IPS DF 4.7 (cell line): Measurements from ENCODE around the gene SARS1.
"Not testable (repeated sequence)": the region's sequence is repeated elsewhere in the genome, so short reads cannot be mapped to it uniquely, and the experiment has no call there.

Experiments
- DNase-seq: peaks from one replicate; pipeline ENCODE4 v3.0.0-alpha.2; 2013; ENCODE audit warnings: low spot score; ENCODE audit errors: extremely low read depth

The SARS1 gene

GRCh38 chr1:109274533-109275476 is 61.1 kb downstream of the SARS1 start:
- no peak for DNase-seq

DNA sequence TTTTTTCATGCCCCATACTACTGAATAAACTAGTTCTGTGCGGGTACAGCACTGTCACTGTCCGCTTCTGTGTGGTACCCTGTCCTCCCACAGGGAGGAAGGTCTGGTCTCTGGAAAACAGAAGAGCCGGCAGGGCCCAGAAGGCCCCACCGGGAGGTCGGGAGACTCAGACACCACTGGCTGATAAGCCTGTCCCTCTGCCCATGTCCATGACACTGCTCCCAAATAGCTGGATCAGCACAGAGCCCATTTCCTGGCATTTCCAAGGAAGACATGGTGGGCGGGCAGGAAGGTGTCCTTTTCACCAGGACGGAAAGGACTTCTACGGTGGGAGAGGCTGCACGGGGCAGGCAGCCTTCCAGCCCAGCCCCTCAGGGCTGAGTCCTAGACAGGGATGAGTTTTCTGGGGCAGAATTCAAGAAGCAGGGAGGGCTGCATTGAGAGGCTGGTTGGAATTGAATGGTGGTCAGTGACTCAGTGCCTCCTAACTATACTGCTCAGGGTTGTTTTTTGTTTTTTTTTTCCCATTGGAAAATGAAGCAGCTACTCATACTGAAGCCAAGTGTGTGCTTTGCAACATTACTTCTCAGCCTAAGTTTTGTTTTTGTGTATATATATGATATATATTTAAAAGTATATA is 62.1 kb downstream of the SARS1 start:
- DNase-seq, result no peak

- peak; percentile 56 for DNase-seq
Measured at GRCh38 chr1:109277434-109278204, 63.9 kb downstream of the SARS1 start.

- no peak for DNase-seq
Measured at GRCh38 chr1:109279615-109280278, 66.0 kb downstream of the SARS1 start.

DNA sequence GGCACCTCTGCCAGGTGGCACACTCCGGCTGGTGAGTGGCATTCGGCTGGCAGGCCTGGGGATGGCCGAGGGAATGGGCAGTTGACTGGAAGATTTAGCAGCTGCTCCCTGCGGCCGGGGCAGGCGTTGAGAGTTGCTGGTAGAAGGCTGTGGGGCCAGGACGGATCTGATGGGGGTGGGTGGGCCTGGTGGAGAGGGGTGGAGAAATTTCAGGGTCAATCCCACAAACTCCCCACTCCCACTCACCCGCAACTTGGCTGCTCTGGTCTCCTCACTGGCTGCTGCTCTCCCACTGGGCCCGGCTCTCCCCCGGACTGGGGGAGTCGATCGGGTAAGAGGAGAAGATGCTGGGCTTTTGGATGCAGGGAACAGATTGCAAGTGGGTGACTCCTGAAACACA is 67.1 kb downstream of the SARS1 start:
- no peak for DNase-seq

GRCh38 chr1:109281680-109282496 is 68.2 kb downstream of the SARS1 start:
- DNase-seq, result no peak

DNA sequence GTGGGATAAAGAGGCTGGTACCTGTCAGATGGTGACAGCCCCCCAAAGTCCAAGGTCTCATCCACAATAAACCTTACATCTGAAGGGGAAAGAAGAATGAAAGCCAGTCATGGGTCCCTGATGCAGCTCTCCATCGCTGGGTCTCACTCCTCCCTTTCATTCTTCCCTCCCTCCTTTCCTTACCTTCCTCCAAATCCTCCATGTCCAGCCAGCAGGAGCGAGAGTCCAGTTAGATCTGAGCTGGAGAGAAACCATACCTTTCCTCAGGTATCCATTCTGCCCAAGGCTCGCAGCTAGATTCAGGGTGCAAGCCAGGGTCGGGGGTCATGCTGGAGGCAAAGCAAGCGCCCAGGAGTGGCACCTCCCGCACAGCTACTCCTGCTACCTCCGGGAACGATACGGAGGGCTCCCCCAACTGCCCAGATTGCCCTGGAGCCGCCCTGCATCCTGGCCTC is 68.8 kb downstream of the SARS1 start:
- DNase-seq, result no peak

DNA sequence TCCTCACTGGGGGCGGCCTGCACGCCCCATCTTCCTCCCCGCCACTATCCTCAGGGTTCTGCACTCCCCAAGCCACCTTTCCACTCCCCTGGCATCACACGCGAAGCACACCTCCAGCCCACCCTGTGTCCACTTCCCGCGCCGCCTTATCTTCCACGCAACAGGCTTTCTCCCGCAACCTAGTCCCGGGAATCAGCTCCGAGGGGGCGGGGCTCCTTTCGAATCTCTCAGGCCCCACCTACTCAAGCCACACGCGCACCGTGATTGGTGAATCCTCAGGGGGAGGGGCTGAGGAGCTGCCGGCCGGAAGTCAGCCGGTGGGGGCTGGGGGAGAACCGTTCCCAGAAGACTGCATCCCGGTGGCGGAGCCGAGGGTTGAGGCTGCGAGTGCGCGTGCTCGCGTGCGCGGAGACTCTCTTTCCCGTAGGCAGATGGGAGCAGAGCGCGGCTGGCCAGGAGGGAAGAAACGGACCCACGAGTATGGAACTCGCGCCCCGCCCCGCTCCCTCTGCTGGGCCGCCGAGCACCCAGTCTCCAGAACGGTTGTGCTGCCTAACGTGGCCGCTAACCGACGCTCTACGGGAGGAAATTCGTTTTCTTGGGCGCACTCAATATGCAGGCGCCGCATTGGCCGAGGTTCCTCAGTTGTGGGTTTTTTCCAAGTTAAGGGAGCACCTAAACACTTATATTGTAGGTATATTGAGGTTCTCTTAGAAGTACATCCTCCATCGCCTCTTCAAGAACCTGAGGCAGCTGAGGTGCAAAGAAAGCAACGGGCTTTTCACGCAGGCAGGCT is 69.4 kb downstream of the SARS1 start, which contains the start of gene PSRC1:
TSS of gene PSRC1 (minus strand) at position 194 of the 796 bp plus-strand sequence.
- DNase-seq, result peak; percentile 64

GRCh38 chr1:109283748-109284600 is 70.3 kb downstream of the SARS1 start:
- no peak for DNase-seq

GRCh38 chr1:109286762-109287161 is 73.0 kb downstream of the SARS1 start:
- not testable (repeated sequence) for DNase-seq
